ENCODE results near the gene TARBP1. TPM values are rescaled to one million over a fixed set of nuclear protein-coding genes. Genes with fewer than 3 reads are reported as not detected.

Gene TARBP1
- polyA plus RNA-seq, 1 donor from 2014 or later, result 267 TPM

DNA sequence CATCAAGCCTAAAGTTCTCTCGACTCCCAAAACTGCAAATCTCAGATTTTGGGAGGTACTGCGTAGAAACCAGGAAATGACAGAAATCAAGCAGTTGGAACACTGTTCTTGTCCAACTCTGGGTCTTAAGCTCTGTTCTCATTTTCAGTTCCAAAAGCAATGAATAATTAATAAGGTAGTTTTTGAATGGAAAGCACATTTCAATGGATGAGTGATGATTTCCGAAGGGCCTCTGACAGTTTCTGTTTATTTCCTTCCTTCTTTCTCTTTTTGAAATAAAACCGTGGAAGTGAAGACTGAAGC, 20.9 kb upstream of the TARBP1 start:
- H3K27ac ChIP-seq (ENCODE audit: low read length), result peak overlapping the region; percentile 46
- no peaks in the 10 kb centered on the region for H3K27me3 ChIP-seq (ENCODE audit: insufficient read depth, low read depth, low read length)
- H3K9me3 ChIP-seq (ENCODE audit: low read length), result no peaks in the 10 kb centered on the region
- no peak overlapping the region for H2AFZ ChIP-seq (ENCODE audit: low read depth, low read length)
- no peak overlapping the region for H3K4me3 ChIP-seq (ENCODE audit: low read length)
- H3K36me3 ChIP-seq (ENCODE audit: insufficient read depth, low read length), result no peaks in the 10 kb centered on the region
- no peak overlapping the region for H3K4me2 ChIP-seq (ENCODE audit: low read length)
- peak overlapping the region; percentile 10 for H3K9ac ChIP-seq (ENCODE audit: low read length)
- no peaks in the 10 kb centered on the region for H3K79me2 ChIP-seq (replicated peaks; ENCODE audit: insufficient read depth, low read length)
- no peaks in the 10 kb centered on the region for H3K9me2 ChIP-seq (ENCODE audit: insufficient read depth, low read length)
- TF ChIP-seq RAD21 (conservative IDR thresholded peaks at IDR 0.05) (no peak), EP300 (conservative IDR thresholded peaks at IDR 0.05; ENCODE audit: poor library complexity, severe bottlenecking) (no peak), MXI1 (conservative IDR thresholded peaks at IDR 0.05; ENCODE audit: poor library complexity, severe bottlenecking) (no peak), EZH2 (IDR thresholded peaks at IDR 0.05; ENCODE audit: borderline replicate concordance, insufficient read depth, low read length, poor library complexity, severe bottlenecking) (no peak)
- H4K20me1 ChIP-seq (ENCODE audit: insufficient read depth), result no peaks in the 10 kb centered on the region
- H3F3A ChIP-seq (ENCODE audit: insufficient read depth, low read length, poor library complexity, severe bottlenecking), result no peaks in the 10 kb centered on the region

DNA sequence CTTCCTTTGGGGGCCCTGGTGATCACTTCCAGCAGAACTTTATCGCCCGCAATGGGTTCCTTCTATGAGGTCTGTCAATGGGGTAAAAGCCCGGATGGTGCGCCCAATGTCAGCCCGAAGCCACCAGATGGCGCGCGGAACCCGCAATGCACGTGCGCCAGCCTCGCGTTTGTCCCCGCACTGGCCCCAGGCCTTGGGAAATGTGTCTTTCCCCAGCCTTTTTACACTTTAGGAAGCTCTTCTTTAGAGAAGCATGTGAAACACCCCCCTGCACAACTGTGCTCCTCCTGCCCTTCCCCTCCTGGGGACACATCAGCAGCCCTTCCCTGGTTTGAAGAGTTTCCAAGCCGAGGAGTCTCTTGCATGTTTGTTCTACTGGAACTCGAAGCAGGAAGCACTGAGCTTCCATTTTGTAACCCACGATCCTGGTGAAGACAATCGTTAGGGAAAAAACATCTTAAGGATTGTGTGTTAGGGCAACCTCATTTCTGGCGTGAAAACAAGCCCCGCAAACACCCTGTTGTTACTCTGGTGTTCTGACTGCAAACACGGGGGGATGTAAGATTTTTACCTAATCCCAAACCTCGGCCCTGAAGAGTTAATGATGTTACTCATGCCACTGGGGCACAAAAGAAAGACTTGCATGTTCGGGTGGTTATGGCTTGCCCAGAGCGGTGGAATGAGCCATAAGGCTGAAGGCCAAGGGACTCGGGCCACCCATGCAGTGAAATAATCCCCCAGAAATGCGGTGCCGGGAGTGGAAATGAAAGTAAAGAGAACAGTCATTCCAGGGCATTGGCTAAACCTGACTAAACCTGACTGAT, 20.4 kb upstream of the TARBP1 start:
- H3K9me2 ChIP-seq (ENCODE audit: insufficient read depth, low read length), result no peaks in the 10 kb centered on the region
- H4K20me1 ChIP-seq (ENCODE audit: insufficient read depth), result no peaks in the 10 kb centered on the region
- H3K4me2 ChIP-seq (ENCODE audit: low read length), result no peak overlapping the region
- H3K79me2 ChIP-seq (replicated peaks; ENCODE audit: insufficient read depth, low read length), result no peaks in the 10 kb centered on the region
- H2AFZ ChIP-seq (ENCODE audit: low read depth, low read length), result no peak overlapping the region
- no peaks in the 10 kb centered on the region for H3F3A ChIP-seq (ENCODE audit: insufficient read depth, low read length, poor library complexity, severe bottlenecking)
- no peaks in the 10 kb centered on the region for H3K27me3 ChIP-seq (ENCODE audit: insufficient read depth, low read depth, low read length)
- H3K9me3 ChIP-seq (ENCODE audit: low read length), result no peaks in the 10 kb centered on the region
- H3K36me3 ChIP-seq (ENCODE audit: insufficient read depth, low read length), result no peaks in the 10 kb centered on the region
- H3K27ac ChIP-seq (ENCODE audit: low read length), result peak overlapping the region; percentile 46
- peak; percentile 100 for TF ChIP-seq SMC3 (conservative IDR thresholded peaks at IDR 0.05; ENCODE audit: poor library complexity)
- TF ChIP-seq, protein P1, sequence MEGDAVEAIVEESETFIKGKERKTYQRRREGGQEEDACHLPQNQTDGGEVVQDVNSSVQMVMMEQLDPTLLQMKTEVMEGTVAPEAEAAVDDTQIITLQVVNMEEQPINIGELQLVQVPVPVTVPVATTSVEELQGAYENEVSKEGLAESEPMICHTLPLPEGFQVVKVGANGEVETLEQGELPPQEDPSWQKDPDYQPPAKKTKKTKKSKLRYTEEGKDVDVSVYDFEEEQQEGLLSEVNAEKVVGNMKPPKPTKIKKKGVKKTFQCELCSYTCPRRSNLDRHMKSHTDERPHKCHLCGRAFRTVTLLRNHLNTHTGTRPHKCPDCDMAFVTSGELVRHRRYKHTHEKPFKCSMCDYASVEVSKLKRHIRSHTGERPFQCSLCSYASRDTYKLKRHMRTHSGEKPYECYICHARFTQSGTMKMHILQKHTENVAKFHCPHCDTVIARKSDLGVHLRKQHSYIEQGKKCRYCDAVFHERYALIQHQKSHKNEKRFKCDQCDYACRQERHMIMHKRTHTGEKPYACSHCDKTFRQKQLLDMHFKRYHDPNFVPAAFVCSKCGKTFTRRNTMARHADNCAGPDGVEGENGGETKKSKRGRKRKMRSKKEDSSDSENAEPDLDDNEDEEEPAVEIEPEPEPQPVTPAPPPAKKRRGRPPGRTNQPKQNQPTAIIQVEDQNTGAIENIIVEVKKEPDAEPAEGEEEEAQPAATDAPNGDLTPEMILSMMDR (IDR thresholded peaks at IDR 0.05; ENCODE audit: poor library complexity, severe bottlenecking), result peak; percentile 98
- no peak for TF ChIP-seq POLR2AphosphoS5 (IDR thresholded peaks at IDR 0.05)
- TF ChIP-seq EP300 (conservative IDR thresholded peaks at IDR 0.05; ENCODE audit: poor library complexity, severe bottlenecking), result peak; percentile 35
- TF ChIP-seq MXI1 (conservative IDR thresholded peaks at IDR 0.05; ENCODE audit: poor library complexity, severe bottlenecking), result peak; percentile 63
- no peak for TF ChIP-seq EZH2 (IDR thresholded peaks at IDR 0.05; ENCODE audit: borderline replicate concordance, insufficient read depth, low read length, poor library complexity, severe bottlenecking)
- TF ChIP-seq RAD21 (conservative IDR thresholded peaks at IDR 0.05), result peak; percentile 100
- no peak for TF ChIP-seq REST (IDR thresholded peaks at IDR 0.05; ENCODE audit: borderline replicate concordance)
- no peak overlapping the region for H3K4me3 ChIP-seq (ENCODE audit: low read length)
- H3K9ac ChIP-seq (ENCODE audit: low read length), result peak overlapping the region; percentile 10
